Esophagus squamous epithelium (tissue), 5 donors: ENCODE measurements around the gene SMIM36. TPM values are rescaled to one million over a fixed set of nuclear protein-coding genes. Genes with fewer than 3 reads are reported as not detected.
"Not testable (repeated sequence)": the region's sequence is repeated elsewhere in the genome, so short reads cannot be mapped to it uniquely, and the experiment has no call there.

Source experiments
- DNase-seq: peaks from one replicate; lab custom pipeline; 2025; lab: John Stamatoyannopoulos, UW
- H3K27ac ChIP-seq, 4 donors: fragments of 200-600 bp; sonication (generic); one replicate each; pipeline ENCODE4 v1.5.1; 2016 to 2019; ENCODE audit warnings: mild to moderate bottlenecking in 1 of 4
- H3K27me3 ChIP-seq, 4 donors: fragments of 200-600 bp; sonication (generic); 1 replicate in 3 of 4; 2 replicates in 1 of 4; pipeline versions ENCODE4 v1.5.1 to v1.6.0; 2017 to 2021; ENCODE audit warnings: antibody characterized with exemption in 1 of 4
- H3K36me3 ChIP-seq, 3 donors: fragments of 200-600 bp; sonication (generic); one replicate each; pipeline ENCODE4 v1.5.1; 2016 to 2019
- H3K4me1 ChIP-seq, 3 donors: fragments of 200-600 bp; sonication (generic); one replicate each; pipeline ENCODE4 v1.5.1; 2017 to 2019
- H3K4me3 ChIP-seq, 4 donors: fragments of 200-600 bp; sonication (generic); 1 replicate in 3 of 4; 2 replicates in 1 of 4; pipeline ENCODE4 v1.5.1; 2016 to 2019; ENCODE audit warnings: mild to moderate bottlenecking in 2 of 4, moderate library complexity in 1 of 4
- H3K9me3 ChIP-seq, 3 donors: fragments of 200-600 bp; sonication (generic); one replicate each; pipeline ENCODE4 v1.5.1; 2016 to 2019
- POLR2A ChIP-seq, 4 donors: fragments of 450-650 bp; IDR thresholded peaks; one replicate each; pipeline ENCODE4 v1.6.1; 2017; ENCODE audit warnings: antibody characterized with exemption in 4 of 4, mild to moderate bottlenecking in 4 of 4, moderate library complexity in 3 of 4
- WGBS, 2 donors: methylation state at CpG; one replicate each; pipeline ENCODE4 v1.1.5; 2018; 5-methylcytosine and 5-hydroxymethylcytosine counted together
- intact Hi-C: fragments of 100-400 bp; cut with DNase I; formaldehyde crosslinking; loops from one replicate; pipeline ENCODE4 v1.15.0; 2022
- total RNA-seq, 4 donors: library from RNA; depleted of rRNA; stranded (reverse); fragments of >200 nt; gene quantifications; one replicate each; pipeline ENCODE4 v1.1.0, GENCODE V29; 2016
- TF ChIP-seq, protein P1 (sequence below), 6 experiments: fragments of 450-650 bp in 4 of 6; fragments of 200-600 bp in 2 of 6; sonication (generic) in 2 of 6; IDR thresholded peaks; one replicate each; pipeline ENCODE4 v1.5.1; 2016 to 2019; ENCODE audit warnings: antibody characterized with exemption in 6 of 6, mild to moderate bottlenecking in 4 of 6, moderate library complexity in 4 of 6
- donor health status: DM: yes; HTN: yes; CAD: no.

Gene SMIM36
- total RNA-seq, 4 donors from 2014 or later: not detected

DNA sequence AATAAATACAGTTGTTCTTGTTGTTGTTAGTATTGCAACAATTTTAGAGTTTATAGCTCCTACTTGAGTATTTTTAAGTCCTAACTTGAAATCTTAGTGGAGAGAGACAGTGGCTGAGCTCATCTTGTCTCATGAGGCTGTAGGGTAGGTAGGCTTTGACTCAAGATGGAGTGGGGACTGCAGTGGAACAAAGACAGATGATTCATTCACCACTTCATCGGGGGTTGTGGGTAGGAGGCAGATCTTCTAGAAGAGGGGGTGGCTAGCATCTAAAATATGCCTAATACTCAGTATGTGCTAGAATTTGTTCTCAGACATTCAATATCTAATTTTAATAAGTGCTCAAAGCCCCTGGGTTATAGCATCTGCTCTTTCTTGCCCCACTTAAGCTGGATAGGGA lies 76.5 kb downstream of the SMIM36 start:
- no peaks in the 10 kb centered on the region for H3K9me3 ChIP-seq
- 39 to 46% methylated on average over 1 of the region's 1 CpG for WGBS, 2 donors
- DNase-seq: no peak
- no peak for TF ChIP-seq POLR2A (IDR thresholded peaks at IDR 0.05)
- TF ChIP-seq, protein P1, sequence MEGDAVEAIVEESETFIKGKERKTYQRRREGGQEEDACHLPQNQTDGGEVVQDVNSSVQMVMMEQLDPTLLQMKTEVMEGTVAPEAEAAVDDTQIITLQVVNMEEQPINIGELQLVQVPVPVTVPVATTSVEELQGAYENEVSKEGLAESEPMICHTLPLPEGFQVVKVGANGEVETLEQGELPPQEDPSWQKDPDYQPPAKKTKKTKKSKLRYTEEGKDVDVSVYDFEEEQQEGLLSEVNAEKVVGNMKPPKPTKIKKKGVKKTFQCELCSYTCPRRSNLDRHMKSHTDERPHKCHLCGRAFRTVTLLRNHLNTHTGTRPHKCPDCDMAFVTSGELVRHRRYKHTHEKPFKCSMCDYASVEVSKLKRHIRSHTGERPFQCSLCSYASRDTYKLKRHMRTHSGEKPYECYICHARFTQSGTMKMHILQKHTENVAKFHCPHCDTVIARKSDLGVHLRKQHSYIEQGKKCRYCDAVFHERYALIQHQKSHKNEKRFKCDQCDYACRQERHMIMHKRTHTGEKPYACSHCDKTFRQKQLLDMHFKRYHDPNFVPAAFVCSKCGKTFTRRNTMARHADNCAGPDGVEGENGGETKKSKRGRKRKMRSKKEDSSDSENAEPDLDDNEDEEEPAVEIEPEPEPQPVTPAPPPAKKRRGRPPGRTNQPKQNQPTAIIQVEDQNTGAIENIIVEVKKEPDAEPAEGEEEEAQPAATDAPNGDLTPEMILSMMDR (IDR thresholded peaks at IDR 0.05): no peak
- H3K4me1 ChIP-seq: peaks cover 6 to 19% (median 8%) of the 10 kb centered on the region in 3 donors
- no peak overlapping the region for H3K4me3 ChIP-seq
- intact Hi-C loops: no loop called here
- no peaks in the 10 kb centered on the region for H3K36me3 ChIP-seq
- no peaks in the 10 kb centered on the region for H3K27me3 ChIP-seq
- H3K27ac ChIP-seq: peak overlapping the region in 1 of 4 donors; percentile 73

DNA sequence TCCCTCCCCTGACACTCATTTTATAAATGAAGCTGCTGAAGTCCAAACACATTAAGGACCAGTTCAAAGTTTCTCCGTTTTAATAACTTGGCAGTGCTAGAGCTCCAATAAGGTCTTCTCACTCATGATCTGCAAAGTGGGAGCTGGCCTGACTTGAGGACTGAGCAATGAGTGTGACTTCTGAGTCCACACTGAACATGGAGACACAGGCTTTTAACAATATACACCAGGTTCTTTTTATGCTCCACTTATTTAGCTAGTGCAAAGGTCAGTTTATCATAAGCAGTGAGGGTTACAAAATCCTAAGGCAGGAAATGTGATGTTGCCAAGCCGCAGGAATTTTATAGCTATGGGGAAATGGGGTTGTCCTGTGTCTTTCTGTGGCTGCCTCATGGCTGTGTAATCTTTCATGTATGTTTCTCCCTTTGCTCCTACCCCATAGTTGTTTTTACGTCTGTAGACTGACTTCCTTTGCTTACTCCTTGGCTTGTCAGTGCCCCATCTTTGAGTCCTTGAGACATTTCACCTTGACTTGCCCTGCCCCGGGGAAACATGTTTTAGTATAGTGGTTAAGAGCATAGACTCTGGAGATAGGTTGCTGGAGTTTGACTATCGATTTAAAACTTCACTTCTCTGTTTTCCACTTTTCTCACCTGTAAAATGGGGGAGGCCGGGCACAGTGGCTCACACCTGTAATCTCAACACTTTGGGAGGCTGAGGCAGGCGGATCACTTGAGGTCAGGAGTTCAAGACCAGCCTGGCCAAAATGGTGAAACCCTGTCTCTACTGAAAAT lies 77.4 kb downstream of the SMIM36 start:
- intact Hi-C loops: no loop called here
- H3K36me3 ChIP-seq: no peaks in the 10 kb centered on the region
- no peak for TF ChIP-seq POLR2A (IDR thresholded peaks at IDR 0.05)
- TF ChIP-seq, protein P1 (IDR thresholded peaks at IDR 0.05): no peak
- H3K4me3 ChIP-seq: no peak overlapping the region
- peaks cover 6 to 19% (median 8%) of the 10 kb centered on the region in 3 donors for H3K4me1 ChIP-seq
- H3K27me3 ChIP-seq: no peaks in the 10 kb centered on the region
- H3K27ac ChIP-seq: peak overlapping the region; percentile 19 to 73 (median 56)
- WGBS, 2 donors: 54 to 63% methylated on average over 6 of the region's 7 CpGs
- no peaks in the 10 kb centered on the region for H3K9me3 ChIP-seq
- no peak for DNase-seq

- Histone ChIP-seq H3K36me3 (no peaks in the 10 kb centered on the region), H3K27ac (peak overlapping the region; percentile 19 to 73 (median 56)), H3K4me1 (peaks cover 6 to 19% (median 8%) of the 10 kb centered on the region in 3 donors), H3K9me3 (no peaks in the 10 kb centered on the region), H3K4me3 (no peak overlapping the region), H3K27me3 (no peaks in the 10 kb centered on the region)
- no peak for DNase-seq
- TF ChIP-seq, protein P1 (IDR thresholded peaks at IDR 0.05): no peak
- TF ChIP-seq POLR2A (IDR thresholded peaks at IDR 0.05): no peak
- intact Hi-C loops: no loop called here
- WGBS, 2 donors: 28 to 43% methylated on average over 7 of the region's 7 CpGs
Observed at GRCh38 chr17:55433029-55433628, 78.1 kb downstream of the SMIM36 start.

DNA sequence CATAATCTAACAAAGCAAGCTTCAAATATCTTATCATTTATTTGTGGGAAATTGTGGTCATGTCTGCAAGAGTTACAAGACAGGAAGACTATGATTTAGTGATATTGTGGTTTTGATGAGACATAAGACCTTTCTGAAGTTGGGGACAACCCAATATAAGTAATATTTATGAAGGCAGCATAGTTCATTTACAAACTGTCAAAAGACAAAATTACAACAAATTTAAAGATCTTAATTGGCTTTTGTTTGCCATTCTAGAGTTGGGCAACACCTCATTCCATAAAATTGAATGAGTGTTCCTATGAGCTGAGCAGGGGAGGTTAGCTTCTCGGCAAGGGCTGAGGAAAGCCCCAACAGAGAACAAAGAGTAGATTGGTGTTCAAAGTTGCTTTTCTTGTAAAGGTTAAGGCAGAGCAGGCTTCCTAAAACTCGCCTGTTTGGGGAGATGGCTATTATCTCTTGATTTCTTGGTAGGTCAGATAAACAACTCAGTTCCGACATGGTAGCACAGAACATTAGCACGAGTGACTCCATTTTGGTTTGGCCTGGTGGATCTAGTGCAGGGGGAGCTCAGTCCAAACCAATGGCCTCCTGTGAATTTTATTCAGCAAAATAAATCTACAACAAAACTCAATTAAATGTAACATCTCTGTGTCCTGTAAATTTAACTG lies 78.8 kb downstream of the SMIM36 start:
- 75 to 79% methylated on average over 4 of the region's 4 CpGs for WGBS, 2 donors
- H3K27me3 ChIP-seq: no peaks in the 10 kb centered on the region
- DNase-seq: no peak
- intact Hi-C loops: no loop called here
- H3K4me1 ChIP-seq: peaks cover 6 to 19% (median 8%) of the 10 kb centered on the region in 3 donors
- H3K4me3 ChIP-seq: no peak overlapping the region
- H3K36me3 ChIP-seq: no peaks in the 10 kb centered on the region
- H3K27ac ChIP-seq: peak overlapping the region; percentile 19 to 73 (median 56)
- H3K9me3 ChIP-seq: no peaks in the 10 kb centered on the region
- TF ChIP-seq, protein P1 (IDR thresholded peaks at IDR 0.05): no peak
- no peak for TF ChIP-seq POLR2A (IDR thresholded peaks at IDR 0.05)

DNA sequence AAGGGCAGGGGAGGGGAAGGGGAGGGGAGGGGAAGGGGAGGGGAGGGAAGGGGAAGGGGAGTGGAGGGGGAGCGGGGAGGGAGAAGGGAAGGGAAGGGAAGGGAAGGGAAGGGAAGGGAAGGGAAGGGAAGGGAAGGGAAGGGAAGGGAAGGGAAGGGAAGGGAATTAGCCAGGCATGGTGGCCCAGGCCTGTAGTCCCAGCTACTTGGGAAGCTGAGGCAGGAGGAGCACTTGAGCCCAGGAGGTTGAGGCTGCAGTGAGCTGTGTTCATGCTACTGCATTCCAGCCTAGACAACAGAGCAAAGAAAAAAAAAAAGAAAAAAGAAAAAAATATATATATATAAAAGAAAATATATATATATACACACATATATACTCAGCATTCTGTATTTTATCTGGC lies 79.3 kb downstream of the SMIM36 start:
- WGBS, 2 donors: no CpG with 5 or more reads among the region's 1 CpG
- H3K4me3 ChIP-seq, intact Hi-C loops: not testable (repeated sequence)

More for the DNA sequence above, 79.3 kb downstream of the SMIM36 start:
- not testable (repeated sequence) for DNase-seq, H3K36me3 ChIP-seq, H3K27ac ChIP-seq, H3K27me3 ChIP-seq, H3K9me3 ChIP-seq
- H3K4me1 ChIP-seq: peaks cover 6 to 19% (median 8%) of the 10 kb centered on the region in 3 donors
